Ascending aorta (tissue), 2 donors: ENCODE results near the gene PLCH1. TPM values are rescaled to one million over a fixed set of nuclear protein-coding genes. Genes with fewer than 3 reads are reported as not detected.

Source experiments
- DNase-seq, 2 donors: peaks; one replicate each; pipeline ENCODE4 v3.0.0-alpha.2; 2019; ENCODE audit warnings: low spot score in 2 of 2
- H3K27ac ChIP-seq, 2 donors: fragments of 200-600 bp; sonication (generic); one replicate each; pipeline ENCODE4 v1.5.1; 2016 to 2017; ENCODE audit warnings: mild to moderate bottlenecking in 1 of 2
- H3K27me3 ChIP-seq: fragments of 200-600 bp; sonication (generic); one replicate; pipeline ENCODE4 v1.5.1; 2017
- H3K36me3 ChIP-seq, 2 donors: fragments of 200-600 bp; sonication (generic); one replicate each; pipeline ENCODE4 v1.5.1; 2016
- H3K4me1 ChIP-seq, 2 donors: fragments of 200-600 bp; sonication (generic); one replicate each; pipeline ENCODE4 v1.5.1; 2016 to 2017; ENCODE audit warnings: mild to moderate bottlenecking in 1 of 2
- H3K4me3 ChIP-seq, 2 donors: fragments of 200-600 bp; sonication (generic); one replicate each; pipeline ENCODE4 v1.5.1; 2016 to 2017; ENCODE audit warnings: mild to moderate bottlenecking in 1 of 2
- H3K9me3 ChIP-seq, 2 donors: fragments of 200-600 bp; sonication (generic); one replicate each; pipeline ENCODE4 v1.5.1; 2016
- CTCF ChIP-seq, 3 experiments: fragments of 200-600 bp in 2 of 3; fragments of 450-650 bp in 1 of 3; sonication (generic) in 2 of 3; IDR thresholded peaks; one replicate each; pipeline ENCODE4 v1.5.1; 2016 to 2019; ENCODE audit warnings: antibody characterized with exemption in 3 of 3, mild to moderate bottlenecking in 1 of 3, moderate library complexity in 1 of 3
- intact Hi-C: fragments of 100-400 bp; cut with DNase I; formaldehyde crosslinking; loops from one replicate; pipeline ENCODE4 v1.15.1; 2023
- total RNA-seq: library from RNA; depleted of rRNA; stranded (reverse); fragments of >200 nt; gene quantifications from one replicate; pipeline ENCODE4 v1.1.0, GENCODE V29; 2016

Gene PLCH1
- total RNA-seq, 1 donor from 2014 or later, result not detected

GRCh38 chr3:155661042-155661441, 83.8 kb downstream of the PLCH1 start:
- Histone ChIP-seq H3K9me3 (no peaks in the 10 kb centered on the region), H3K4me3 (no peak overlapping the region), H3K27ac (no peak overlapping the region), H3K4me1 (no peaks in the 10 kb centered on the region), H3K27me3 (no peaks in the 10 kb centered on the region), H3K36me3 (no peaks in the 10 kb centered on the region)
- intact Hi-C loops, result no loop called here
- DNase-seq, result no peak
- TF ChIP-seq CTCF (IDR thresholded peaks at IDR 0.05), result no peak

- intact Hi-C loops, result no loop called here
- no peaks in the 10 kb centered on the region for H3K9me3 ChIP-seq
- no peak for DNase-seq
These were observed 86.1 kb downstream of the PLCH1 start for GRCh38 chr3:155658671-155659261.

GRCh38 chr3:155658006-155658405, 86.9 kb downstream of the PLCH1 start:
- Histone ChIP-seq H3K9me3 (no peaks in the 10 kb centered on the region), H3K27ac (no peak overlapping the region), H3K36me3 (no peaks in the 10 kb centered on the region), H3K4me1 (no peaks in the 10 kb centered on the region), H3K27me3 (no peaks in the 10 kb centered on the region), H3K4me3 (no peak overlapping the region)
- no peak for TF ChIP-seq CTCF (IDR thresholded peaks at IDR 0.05)
- intact Hi-C loops, result no loop called here
- DNase-seq, result no peak

More at GRCh38 chr3:155658671-155659261, 86.1 kb downstream of the PLCH1 start:
- H3K4me3 ChIP-seq, result no peak overlapping the region
- no peaks in the 10 kb centered on the region for H3K36me3 ChIP-seq
- no peaks in the 10 kb centered on the region for H3K4me1 ChIP-seq
- no peak overlapping the region for H3K27ac ChIP-seq
- TF ChIP-seq CTCF (IDR thresholded peaks at IDR 0.05), result no peak
- no peaks in the 10 kb centered on the region for H3K27me3 ChIP-seq

- intact Hi-C loops, result no loop called here
- TF ChIP-seq CTCF (IDR thresholded peaks at IDR 0.05), result no peak
These were observed 87.7 kb downstream of the PLCH1 start for GRCh38 chr3:155657161-155657560.

GRCh38 chr3:155656466-155656865, 88.4 kb downstream of the PLCH1 start:
- H3K27ac ChIP-seq, result no peak overlapping the region
- H3K4me3 ChIP-seq, result no peak overlapping the region
- DNase-seq, result no peak
- no peaks in the 10 kb centered on the region for H3K36me3 ChIP-seq
- intact Hi-C loops, result no loop called here
- no peak for TF ChIP-seq CTCF (IDR thresholded peaks at IDR 0.05)
- H3K27me3 ChIP-seq, result no peaks in the 10 kb centered on the region
- H3K4me1 ChIP-seq, result no peaks in the 10 kb centered on the region
- H3K9me3 ChIP-seq, result no peaks in the 10 kb centered on the region

More at GRCh38 chr3:155657161-155657560, 87.7 kb downstream of the PLCH1 start:
- Histone ChIP-seq H3K4me1 (no peaks in the 10 kb centered on the region), H3K27ac (no peak overlapping the region), H3K4me3 (no peak overlapping the region), H3K9me3 (no peaks in the 10 kb centered on the region), H3K36me3 (no peaks in the 10 kb centered on the region), H3K27me3 (no peaks in the 10 kb centered on the region)
- DNase-seq, result no peak
